ENCODE data around the gene TMCC2.

GRCh38 chr1:205259324-205259832, 31.6 kb downstream of the TMCC2 start:
- TF ChIP-seq POLR2AphosphoS5 (IDR thresholded peaks at IDR 0.05; ENCODE audit: low read depth) (no peak), EZH2 (IDR thresholded peaks at IDR 0.05; ENCODE audit: low read depth, unreplicated experiment) (no peak), STAT1 (IDR thresholded peaks at IDR 0.05; ENCODE audit: unreplicated experiment) (no peak)

All from GM23338 (cell line).